Astrocyte of the spinal cord (primary cell): ENCODE results near the gene NMUR1.
A peak's percentile ranks its signal among the peaks of the same experiment; 100 is the strongest.
"Not testable (repeated sequence)": the region's sequence is repeated elsewhere in the genome, so short reads cannot be mapped to it uniquely, and the experiment has no call there.

ENCODE experiments used
- DNase-seq: peaks from one replicate; pipeline ENCODE4 v3.0.0; 2011; ENCODE audit warnings: low read depth, low spot score
- H3K4me3 ChIP-seq: 2 replicates; pipeline ENCODE4 v1.5.1; 2011; ENCODE audit warnings: low read depth, mild to moderate bottlenecking, low read length, moderate library complexity
- in situ Hi-C: cut with HindIII; loops from 2 replicates; pipeline ENCODE4 v1.10.0; 2017; ENCODE audit warnings: low sequenced_read_pairs
- TF ChIP-seq, protein P1 (sequence below): IDR thresholded peaks from 2 replicates; pipeline ENCODE4 v1.5.1; 2012; ENCODE audit warnings: low read depth, mild to moderate bottlenecking, low read length, inconsistent platforms

Gene NMUR1

DNA sequence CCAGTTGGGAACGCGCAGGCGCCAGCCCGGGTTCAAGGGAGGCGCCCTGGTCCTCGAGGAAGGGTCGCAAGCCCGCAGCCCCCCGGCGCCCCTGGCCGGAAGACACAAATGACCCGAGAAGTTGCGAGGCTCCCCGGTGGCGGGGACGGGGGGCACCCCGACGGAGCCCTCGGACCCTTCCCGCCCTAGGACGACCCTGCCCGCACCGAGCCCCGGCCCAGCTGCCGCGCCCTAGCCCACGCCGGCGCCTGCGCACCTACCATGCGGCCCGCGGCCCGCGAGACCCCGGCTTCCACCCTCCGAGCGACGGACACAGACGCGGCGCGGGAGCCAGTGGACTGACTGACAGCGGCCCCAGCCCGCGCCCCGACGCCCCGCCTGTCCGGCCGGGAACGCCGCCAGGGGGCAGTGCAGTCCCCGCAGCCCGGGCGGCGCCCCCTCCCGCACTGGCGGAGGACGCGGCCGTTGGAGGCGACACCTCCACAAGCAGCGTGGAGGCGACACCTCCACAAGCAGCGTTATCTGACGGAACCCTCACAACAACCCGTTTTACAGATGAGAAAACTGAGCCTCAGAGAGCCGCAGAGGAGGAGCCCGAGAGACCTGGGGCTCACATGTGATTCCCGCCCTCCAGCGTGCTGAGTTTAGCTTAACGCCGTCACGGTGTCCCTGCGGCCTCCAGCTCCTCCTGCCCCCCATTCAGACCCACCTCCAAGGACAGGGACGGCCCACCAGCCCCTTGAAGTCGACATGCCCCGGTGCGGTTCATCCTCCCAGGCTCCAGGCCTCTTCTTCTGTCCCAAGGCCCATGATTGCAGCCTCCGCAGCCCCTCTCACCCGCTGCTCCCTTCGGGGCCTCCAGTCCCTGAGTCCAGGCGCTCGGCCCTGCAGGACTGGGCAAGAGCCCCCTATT, at the start of gene NMUR1:
Gene NMUR1, minus strand, starts transcription at position 347 of the 913 bp plus-strand sequence. Its CDS starts 84 bp downstream, at position 263.
- in situ Hi-C loops: no loop called here
- TF ChIP-seq, protein P1, sequence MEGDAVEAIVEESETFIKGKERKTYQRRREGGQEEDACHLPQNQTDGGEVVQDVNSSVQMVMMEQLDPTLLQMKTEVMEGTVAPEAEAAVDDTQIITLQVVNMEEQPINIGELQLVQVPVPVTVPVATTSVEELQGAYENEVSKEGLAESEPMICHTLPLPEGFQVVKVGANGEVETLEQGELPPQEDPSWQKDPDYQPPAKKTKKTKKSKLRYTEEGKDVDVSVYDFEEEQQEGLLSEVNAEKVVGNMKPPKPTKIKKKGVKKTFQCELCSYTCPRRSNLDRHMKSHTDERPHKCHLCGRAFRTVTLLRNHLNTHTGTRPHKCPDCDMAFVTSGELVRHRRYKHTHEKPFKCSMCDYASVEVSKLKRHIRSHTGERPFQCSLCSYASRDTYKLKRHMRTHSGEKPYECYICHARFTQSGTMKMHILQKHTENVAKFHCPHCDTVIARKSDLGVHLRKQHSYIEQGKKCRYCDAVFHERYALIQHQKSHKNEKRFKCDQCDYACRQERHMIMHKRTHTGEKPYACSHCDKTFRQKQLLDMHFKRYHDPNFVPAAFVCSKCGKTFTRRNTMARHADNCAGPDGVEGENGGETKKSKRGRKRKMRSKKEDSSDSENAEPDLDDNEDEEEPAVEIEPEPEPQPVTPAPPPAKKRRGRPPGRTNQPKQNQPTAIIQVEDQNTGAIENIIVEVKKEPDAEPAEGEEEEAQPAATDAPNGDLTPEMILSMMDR: peak; percentile 54
- DNase-seq: no peak
- H3K4me3 ChIP-seq: no peak within 1 kb of the TSS

DNA sequence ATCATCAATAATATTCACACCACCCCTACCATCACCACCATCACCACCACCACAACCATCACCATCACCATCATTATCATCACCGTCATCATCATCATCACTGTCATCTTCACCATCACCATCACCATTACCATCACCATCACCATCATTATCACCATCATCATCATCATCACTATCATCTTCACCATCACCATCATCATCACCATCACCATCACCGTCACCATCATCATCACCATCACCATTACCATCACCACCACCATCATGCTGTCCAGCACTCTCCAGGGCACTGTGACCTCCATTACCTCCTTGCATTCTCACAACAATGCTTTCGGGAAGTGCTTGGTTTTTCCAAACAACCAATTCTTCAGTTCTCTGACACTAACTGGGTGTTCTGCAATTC, 49.3 kb upstream of the NMUR1 start:
- H3K4me3 ChIP-seq: no peak overlapping the region
- TF ChIP-seq, protein P1: no peak
- in situ Hi-C loops: no loop called here
- no peak for DNase-seq

- DNase-seq, in situ Hi-C loops, H3K4me3 ChIP-seq: not testable (repeated sequence)
Observed at GRCh38 chr2:231578655-231579054, 48.4 kb upstream of the NMUR1 start.

GRCh38 chr2:231576465-231576864, 46.2 kb upstream of the NMUR1 start:
- in situ Hi-C loops: no loop called here
- no peak for DNase-seq
- H3K4me3 ChIP-seq: no peak overlapping the region
- TF ChIP-seq, protein P1: no peak

DNA sequence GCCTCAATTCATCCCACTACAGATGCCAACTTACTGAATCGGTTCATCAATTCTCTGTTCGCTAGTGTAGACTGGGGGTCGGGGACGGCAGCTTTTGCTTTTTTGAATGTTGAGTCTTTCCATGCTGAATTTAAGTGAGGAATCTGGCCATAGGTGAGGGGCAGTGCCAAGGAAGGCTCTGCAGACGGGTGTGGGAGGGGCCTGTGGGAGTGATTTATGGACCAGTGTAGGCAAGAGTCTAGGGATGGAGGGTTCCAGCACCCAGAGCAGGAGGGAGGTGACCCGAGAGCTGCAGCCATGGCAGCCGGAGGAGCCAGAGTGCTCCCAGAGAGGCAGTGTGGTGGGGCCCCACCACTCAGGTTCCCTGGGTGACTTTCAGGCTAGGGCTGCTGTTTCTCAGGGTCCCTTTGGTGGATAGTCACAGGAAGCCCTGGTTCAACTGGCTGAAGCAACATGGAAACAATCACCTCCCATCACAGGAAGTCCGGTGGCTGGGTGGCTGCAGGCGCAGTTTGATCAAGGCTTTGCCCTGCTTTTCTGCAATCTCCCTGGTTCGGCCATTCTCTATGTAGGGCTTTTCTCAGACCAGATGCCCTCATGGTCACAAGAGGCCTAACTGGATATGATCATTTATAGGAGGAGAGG, 45.5 kb upstream of the NMUR1 start:
- H3K4me3 ChIP-seq: no peak overlapping the region
- in situ Hi-C loops: no loop called here
- TF ChIP-seq, protein P1: no peak
- DNase-seq: no peak

GRCh38 chr2:231573698-231574421, 43.6 kb upstream of the NMUR1 start:
- TF ChIP-seq, protein P1: no peak
- in situ Hi-C loops: no loop called here
- H3K4me3 ChIP-seq: no peak overlapping the region
- DNase-seq: no peak
